OCI-LY1 (cell line): ENCODE data around the gene AZU1.

Experiments used
- H2AFZ ChIP-seq: fragments of 200-600 bp; sonication (generic), shearing (Covaris generic); 2 replicates; pipeline ENCODE4 v1.6.0; 2014; ENCODE audit warnings: antibody characterized with exemption, mild to moderate bottlenecking, low read length
- H3F3A ChIP-seq: fragments of 200-600 bp; sonication (generic), shearing (Covaris generic); 2 replicates; pipeline ENCODE4 v1.6.0; 2014; ENCODE audit warnings: mild to moderate bottlenecking, antibody characterized with exemption, low read length, moderate library complexity; ENCODE audit not compliant: insufficient read depth
- H3K27ac ChIP-seq: fragments of 200-600 bp; sonication (generic); 2 replicates; pipeline ENCODE4 v1.5.1; 2014; ENCODE audit warnings: low read length, mixed run types, mild to moderate bottlenecking, low read depth; ENCODE audit not compliant: poor library complexity, severe bottlenecking
- H3K27me3 ChIP-seq: fragments of 200-600 bp; sonication (generic); 2 replicates; pipeline ENCODE4 v1.6.0; 2014; ENCODE audit warnings: antibody characterized with exemption, mild to moderate bottlenecking, low read length, moderate library complexity; ENCODE audit not compliant: insufficient read depth
- H3K36me3 ChIP-seq: fragments of 200-600 bp; sonication (generic); 2 replicates; pipeline ENCODE4 v1.6.1; 2014; ENCODE audit warnings: mild to moderate bottlenecking, antibody characterized with exemption, low read length, moderate library complexity, mixed read lengths; ENCODE audit not compliant: insufficient read depth
- H3K4me1 ChIP-seq: fragments of 200-600 bp; sonication (generic); 2 replicates; pipeline ENCODE4 v1.5.1; 2014; ENCODE audit warnings: mild to moderate bottlenecking, low read length, moderate library complexity; ENCODE audit not compliant: insufficient read depth, severe bottlenecking
- H3K4me2 ChIP-seq: fragments of 200-600 bp; sonication (generic), shearing (Covaris generic); 2 replicates; pipeline ENCODE4 v1.6.1; 2014; ENCODE audit warnings: low read length
- H3K4me3 ChIP-seq: fragments of 200-600 bp; sonication (generic); 2 replicates; pipeline ENCODE4 v1.5.1; 2014; ENCODE audit warnings: low read length, low read depth, mild to moderate bottlenecking, mixed read lengths; ENCODE audit not compliant: poor library complexity, severe bottlenecking
- H3K79me2 ChIP-seq: fragments of 200-600 bp; shearing (Covaris generic); 2 replicates; pipeline ENCODE4 v1.6.1; 2016; ENCODE audit warnings: mixed run types, low read length, mixed read lengths; ENCODE audit not compliant: insufficient read depth
- H3K9ac ChIP-seq: fragments of 200-600 bp; sonication (generic), shearing (Covaris generic); 2 replicates; pipeline ENCODE4 v1.6.1; 2014; ENCODE audit warnings: mild to moderate bottlenecking, low read length, mixed read lengths
- H3K9me2 ChIP-seq: fragments of 200-600 bp; sonication (generic), shearing (Covaris generic); 2 replicates; pipeline ENCODE4 v1.6.1; 2014; ENCODE audit warnings: low read depth, mild to moderate bottlenecking, low read length, mixed read lengths
- H3K9me3 ChIP-seq: fragments of 200-600 bp; shearing (Covaris generic); 2 replicates; pipeline ENCODE4 v1.6.1; 2014; ENCODE audit warnings: low read length, mixed read lengths
- H4K20me1 ChIP-seq: fragments of 200-600 bp; sonication (generic), shearing (Covaris generic); 2 replicates; pipeline ENCODE4 v1.6.0; 2016; ENCODE audit warnings: mild to moderate bottlenecking, low read length; ENCODE audit not compliant: insufficient read depth
- EZH2 ChIP-seq: fragments of 200-600 bp; sonication (generic), shearing (Covaris generic); IDR thresholded peaks from 2 replicates; pipeline ENCODE4 v1.8.0; 2017; ENCODE audit warnings: borderline replicate concordance, mixed run types, mild to moderate bottlenecking, antibody characterized with exemption, low read length, moderate library complexity, mixed read lengths
- TF ChIP-seq, protein P1 (sequence below): fragments of 200-600 bp; sonication (generic), shearing (Covaris generic); IDR thresholded peaks from 2 replicates; pipeline ENCODE4 v1.5.1; 2017; ENCODE audit warnings: mild to moderate bottlenecking, antibody characterized with exemption, low read length, moderate library complexity, mixed read lengths

Gene AZU1

DNA sequence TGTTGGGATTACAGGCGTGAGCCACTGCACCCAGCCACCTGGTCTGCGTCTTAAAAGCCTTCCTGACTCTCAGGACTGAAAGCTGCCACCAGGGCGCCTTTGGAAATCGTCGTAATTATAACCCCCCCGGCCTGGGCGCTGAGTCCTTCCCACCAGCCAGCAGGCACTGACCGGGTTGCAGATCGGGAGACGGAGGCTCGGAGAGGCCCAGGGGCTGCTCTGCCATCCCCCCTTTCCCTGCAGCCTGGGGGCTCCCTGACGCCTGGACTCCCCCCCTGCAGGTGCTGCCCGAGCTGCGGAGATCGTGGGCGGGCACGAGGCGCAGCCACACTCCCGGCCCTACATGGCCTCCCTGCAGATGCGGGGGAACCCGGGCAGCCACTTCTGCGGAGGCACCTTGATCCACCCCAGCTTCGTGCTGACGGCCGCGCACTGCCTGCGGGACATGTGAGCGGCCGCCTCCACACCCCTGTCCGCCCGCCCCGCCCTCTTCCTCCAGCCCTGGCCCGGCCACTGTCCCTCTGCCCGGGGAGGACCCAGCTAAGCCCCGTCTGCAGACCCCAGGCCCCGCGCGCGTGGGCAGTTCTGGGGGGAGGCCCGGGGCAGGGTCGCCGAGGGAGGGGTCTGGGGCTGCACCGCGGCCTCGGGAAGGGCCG lies 15.7 kb downstream of the AZU1 start:
- Histone ChIP-seq H3K4me2 (no peak overlapping the region), H3K36me3 (no peaks in the 10 kb centered on the region), H4K20me1 (no peaks in the 10 kb centered on the region), H3K27me3 (peaks cover 4% of the 10 kb centered on the region; the same call in 1 of the 2 replicates), H3K27ac (no peak overlapping the region), H3F3A (no peaks in the 10 kb centered on the region), H2AFZ (no peak overlapping the region), H3K79me2 (no peaks in the 10 kb centered on the region), H3K9ac (no peak overlapping the region), H3K9me2 (no peaks in the 10 kb centered on the region), H3K4me1 (no peaks in the 10 kb centered on the region), H3K4me3 (no peak overlapping the region), H3K9me3 (no peaks in the 10 kb centered on the region)
- no peak for TF ChIP-seq EZH2
- TF ChIP-seq, protein P1, sequence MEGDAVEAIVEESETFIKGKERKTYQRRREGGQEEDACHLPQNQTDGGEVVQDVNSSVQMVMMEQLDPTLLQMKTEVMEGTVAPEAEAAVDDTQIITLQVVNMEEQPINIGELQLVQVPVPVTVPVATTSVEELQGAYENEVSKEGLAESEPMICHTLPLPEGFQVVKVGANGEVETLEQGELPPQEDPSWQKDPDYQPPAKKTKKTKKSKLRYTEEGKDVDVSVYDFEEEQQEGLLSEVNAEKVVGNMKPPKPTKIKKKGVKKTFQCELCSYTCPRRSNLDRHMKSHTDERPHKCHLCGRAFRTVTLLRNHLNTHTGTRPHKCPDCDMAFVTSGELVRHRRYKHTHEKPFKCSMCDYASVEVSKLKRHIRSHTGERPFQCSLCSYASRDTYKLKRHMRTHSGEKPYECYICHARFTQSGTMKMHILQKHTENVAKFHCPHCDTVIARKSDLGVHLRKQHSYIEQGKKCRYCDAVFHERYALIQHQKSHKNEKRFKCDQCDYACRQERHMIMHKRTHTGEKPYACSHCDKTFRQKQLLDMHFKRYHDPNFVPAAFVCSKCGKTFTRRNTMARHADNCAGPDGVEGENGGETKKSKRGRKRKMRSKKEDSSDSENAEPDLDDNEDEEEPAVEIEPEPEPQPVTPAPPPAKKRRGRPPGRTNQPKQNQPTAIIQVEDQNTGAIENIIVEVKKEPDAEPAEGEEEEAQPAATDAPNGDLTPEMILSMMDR: no peak

DNA sequence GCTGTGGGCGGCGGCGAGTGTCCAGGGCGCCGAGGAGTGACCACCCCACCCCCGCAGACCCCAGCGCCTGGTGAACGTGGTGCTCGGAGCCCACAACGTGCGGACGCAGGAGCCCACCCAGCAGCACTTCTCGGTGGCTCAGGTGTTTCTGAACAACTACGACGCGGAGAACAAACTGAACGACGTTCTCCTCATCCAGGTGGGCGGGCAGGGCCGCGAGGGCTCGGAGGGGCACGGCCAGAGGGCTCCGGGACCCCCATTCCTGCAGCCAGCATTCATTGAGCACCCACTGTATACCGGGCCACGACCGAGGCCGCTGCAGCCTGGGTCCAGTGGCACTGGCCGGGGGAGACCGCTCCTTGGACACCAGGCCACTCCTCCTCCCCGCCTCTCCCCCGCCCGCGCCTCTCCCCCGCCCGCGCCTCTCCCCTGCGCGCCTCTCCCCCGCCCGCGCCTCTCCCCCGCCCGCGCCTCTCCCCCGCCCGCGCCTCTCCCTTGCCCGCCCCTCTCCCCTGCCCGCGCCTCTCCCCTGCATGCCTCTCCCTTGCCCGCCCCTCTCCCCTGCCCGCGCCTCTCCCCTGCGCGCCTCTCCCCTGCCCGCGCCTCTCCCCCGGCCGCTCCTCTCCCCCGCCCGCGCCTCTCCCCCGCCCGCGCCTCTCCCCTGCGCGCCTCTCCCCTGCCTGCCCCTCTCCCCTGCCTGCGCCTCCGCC lies 16.4 kb downstream of the AZU1 start:
- Histone ChIP-seq H3F3A (no peaks in the 10 kb centered on the region), H3K79me2 (no peaks in the 10 kb centered on the region), H3K27ac (no peak overlapping the region), H3K27me3 (peaks cover 4% of the 10 kb centered on the region; the same call in 1 of the 2 replicates), H3K9me2 (no peaks in the 10 kb centered on the region), H2AFZ (no peak overlapping the region), H3K9me3 (no peaks in the 10 kb centered on the region), H3K4me1 (no peaks in the 10 kb centered on the region), H3K4me3 (no peak overlapping the region), H3K4me2 (no peak overlapping the region), H3K9ac (no peak overlapping the region), H3K36me3 (no peaks in the 10 kb centered on the region), H4K20me1 (no peaks in the 10 kb centered on the region)
- TF ChIP-seq, protein P1: no peak
- TF ChIP-seq EZH2: no peak

GRCh38 chr19:844546-844971 lies 16.9 kb downstream of the AZU1 start:
- Histone ChIP-seq H3K4me1 (no peaks in the 10 kb centered on the region), H3K9me3 (no peaks in the 10 kb centered on the region), H3K79me2 (no peaks in the 10 kb centered on the region), H3F3A (no peaks in the 10 kb centered on the region), H3K4me3 (no peak overlapping the region), H3K27ac (no peak overlapping the region), H3K36me3 (no peaks in the 10 kb centered on the region), H3K9me2 (no peaks in the 10 kb centered on the region), H3K27me3 (peaks cover 4% of the 10 kb centered on the region; the same call in 1 of the 2 replicates), H3K9ac (no peak overlapping the region), H4K20me1 (no peaks in the 10 kb centered on the region), H2AFZ (no peak overlapping the region), H3K4me2 (no peak overlapping the region)
- TF ChIP-seq EZH2: no peak
- TF ChIP-seq, protein P1: no peak
